Mucosa of stomach (tissue), 1 donor: ENCODE results near the gene RFTN1.
"Not testable (repeated sequence)": the region's sequence is repeated elsewhere in the genome, so short reads cannot be mapped to it uniquely, and the experiment has no call there.

Experiments used
- H3K27me3 ChIP-seq: one replicate; pipeline ENCODE4 v1.7.0; 2013; ENCODE audit warnings: mild to moderate bottlenecking, low read length; ENCODE audit not compliant: control insufficient read depth, insufficient read depth
- H3K36me3 ChIP-seq: one replicate; pipeline ENCODE4 v1.7.0; 2013; ENCODE audit warnings: low read length; ENCODE audit not compliant: control insufficient read depth, insufficient read depth
- H3K4me1 ChIP-seq: one replicate; pipeline ENCODE4 v1.7.0; 2013; ENCODE audit warnings: mild to moderate bottlenecking, low read length; ENCODE audit not compliant: control insufficient read depth, insufficient read depth
- H3K4me3 ChIP-seq: one replicate; pipeline ENCODE4 v1.7.0; 2013; ENCODE audit warnings: low read length
- H3K9ac ChIP-seq: one replicate; pipeline ENCODE4 v1.7.0; 2013; ENCODE audit warnings: mild to moderate bottlenecking, low read length, moderate library complexity
- H3K9me3 ChIP-seq: one replicate; pipeline ENCODE4 v1.7.0; 2013; ENCODE audit warnings: mild to moderate bottlenecking, low read length, moderate library complexity; ENCODE audit not compliant: control insufficient read depth
- donor health status: Pancreatic carcinoma.

The RFTN1 gene

GRCh38 chr3:16500911-16501310, 12.6 kb downstream of the RFTN1 start:
- Histone ChIP-seq H3K9me3 (no peaks in the 10 kb centered on the region), H3K36me3 (no peaks in the 10 kb centered on the region), H3K4me1 (no peaks in the 10 kb centered on the region), H3K4me3 (no peak overlapping the region), H3K9ac (no peak overlapping the region), H3K27me3 (no peaks in the 10 kb centered on the region)

GRCh38 chr3:16500093-16500492, 13.4 kb downstream of the RFTN1 start:
- no peaks in the 10 kb centered on the region for H3K4me1 ChIP-seq
- no peaks in the 10 kb centered on the region for H3K36me3 ChIP-seq
- no peak overlapping the region for H3K4me3 ChIP-seq
- H3K9me3 ChIP-seq, result no peaks in the 10 kb centered on the region
- no peaks in the 10 kb centered on the region for H3K27me3 ChIP-seq
- H3K9ac ChIP-seq, result no peak overlapping the region

- Histone ChIP-seq H3K4me3 (no peak overlapping the region), H3K27me3 (no peaks in the 10 kb centered on the region), H3K9me3 (no peaks in the 10 kb centered on the region), H3K9ac (no peak overlapping the region), H3K36me3 (no peaks in the 10 kb centered on the region), H3K4me1 (no peaks in the 10 kb centered on the region)
Measured at GRCh38 chr3:16499351-16499750, 14.1 kb downstream of the RFTN1 start.

GRCh38 chr3:16498130-16498890, 15.2 kb downstream of the RFTN1 start:
- Histone ChIP-seq H3K9me3 (no peaks in the 10 kb centered on the region), H3K4me1 (no peaks in the 10 kb centered on the region), H3K4me3 (no peak overlapping the region), H3K9ac (no peak overlapping the region), H3K36me3 (no peaks in the 10 kb centered on the region), H3K27me3 (no peaks in the 10 kb centered on the region)

GRCh38 chr3:16496408-16497222, 16.9 kb downstream of the RFTN1 start:
- no peaks in the 10 kb centered on the region for H3K27me3 ChIP-seq
- H3K9me3 ChIP-seq, result no peaks in the 10 kb centered on the region
- H3K4me3 ChIP-seq, result no peak overlapping the region
- no peak overlapping the region for H3K9ac ChIP-seq
- no peaks in the 10 kb centered on the region for H3K4me1 ChIP-seq
- no peaks in the 10 kb centered on the region for H3K36me3 ChIP-seq

GRCh38 chr3:16496008-16496407, 17.5 kb downstream of the RFTN1 start:
- no peaks in the 10 kb centered on the region for H3K27me3 ChIP-seq

GRCh38 chr3:16494814-16495431, 18.6 kb downstream of the RFTN1 start:
- H3K9me3 ChIP-seq, result no peaks in the 10 kb centered on the region
- H3K4me3 ChIP-seq, result no peak overlapping the region
- no peaks in the 10 kb centered on the region for H3K27me3 ChIP-seq
- no peaks in the 10 kb centered on the region for H3K36me3 ChIP-seq
- H3K4me1 ChIP-seq, result no peaks in the 10 kb centered on the region
- no peak overlapping the region for H3K9ac ChIP-seq

More at GRCh38 chr3:16496008-16496407, 17.5 kb downstream of the RFTN1 start:
- H3K4me3 ChIP-seq, result no peak overlapping the region
- no peak overlapping the region for H3K9ac ChIP-seq
- no peaks in the 10 kb centered on the region for H3K36me3 ChIP-seq
- H3K4me1 ChIP-seq, result no peaks in the 10 kb centered on the region
- H3K9me3 ChIP-seq, result no peaks in the 10 kb centered on the region

- no peaks in the 10 kb centered on the region for H3K27me3 ChIP-seq
- H3K36me3 ChIP-seq, result no peaks in the 10 kb centered on the region
- no peaks in the 10 kb centered on the region for H3K9me3 ChIP-seq
- no peaks in the 10 kb centered on the region for H3K4me1 ChIP-seq
- no peak overlapping the region for H3K4me3 ChIP-seq
- no peak overlapping the region for H3K9ac ChIP-seq
Measured at GRCh38 chr3:16494094-16494493, 19.4 kb downstream of the RFTN1 start.

GRCh38 chr3:16490062-16490619, 23.4 kb downstream of the RFTN1 start:
- Histone ChIP-seq H3K27me3 (no peaks in the 10 kb centered on the region), H3K36me3 (no peaks in the 10 kb centered on the region), H3K4me3 (no peak overlapping the region), H3K9me3 (no peaks in the 10 kb centered on the region), H3K9ac (no peak overlapping the region), H3K4me1 (no peaks in the 10 kb centered on the region)

GRCh38 chr3:16489326-16490061, 24.0 kb downstream of the RFTN1 start:
- not testable (repeated sequence) for H3K9ac ChIP-seq, H3K36me3 ChIP-seq, H3K4me3 ChIP-seq, H3K4me1 ChIP-seq, H3K9me3 ChIP-seq, H3K27me3 ChIP-seq

- Histone ChIP-seq H3K9ac (no peak overlapping the region), H3K27me3 (no peaks in the 10 kb centered on the region), H3K4me3 (no peak overlapping the region), H3K4me1 (no peaks in the 10 kb centered on the region), H3K36me3 (no peaks in the 10 kb centered on the region), H3K9me3 (no peaks in the 10 kb centered on the region)
Measured at GRCh38 chr3:16488637-16489036, 24.9 kb downstream of the RFTN1 start.
